GM10266 (cell line): ENCODE results near the gene CIDEA.

Experiments used
- DNase-seq: peaks from one replicate; pipeline ENCODE4 v3.0.0; 2012; ENCODE audit errors: extremely low spot score
- TF ChIP-seq, protein P1 (sequence below): IDR thresholded peaks from 2 replicates; pipeline ENCODE4 v1.5.1; 2012; ENCODE audit warnings: mild to moderate bottlenecking, low read depth; ENCODE audit not compliant: control insufficient read depth, insufficient read depth; ENCODE audit errors: missing control alignments

The CIDEA gene

GRCh38 chr18:12282442-12283039, 28.4 kb downstream of the CIDEA start:
- no peak for DNase-seq

DNA sequence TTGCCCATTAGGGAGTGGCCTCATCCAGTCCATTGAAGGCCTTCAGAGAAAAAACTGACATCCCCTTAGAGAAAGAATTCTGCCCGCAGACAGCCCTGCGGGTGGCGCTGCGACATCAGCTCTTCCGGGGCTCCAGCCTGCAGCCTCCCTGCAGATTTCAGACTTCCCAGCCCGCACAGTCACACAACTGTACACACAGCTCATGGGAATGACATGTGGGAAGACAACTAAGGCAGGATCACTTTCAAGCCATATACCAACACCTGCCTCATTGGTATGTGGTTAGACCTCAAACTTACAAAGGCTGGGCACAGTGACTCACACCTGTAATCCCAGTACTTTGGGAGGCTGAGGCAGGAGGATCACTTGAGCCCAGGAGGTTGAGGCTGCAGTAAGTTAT, 29.1 kb downstream of the CIDEA start:
- no peak for DNase-seq

More at GRCh38 chr18:12282442-12283039, 28.4 kb downstream of the CIDEA start:
- TF ChIP-seq, protein P1, sequence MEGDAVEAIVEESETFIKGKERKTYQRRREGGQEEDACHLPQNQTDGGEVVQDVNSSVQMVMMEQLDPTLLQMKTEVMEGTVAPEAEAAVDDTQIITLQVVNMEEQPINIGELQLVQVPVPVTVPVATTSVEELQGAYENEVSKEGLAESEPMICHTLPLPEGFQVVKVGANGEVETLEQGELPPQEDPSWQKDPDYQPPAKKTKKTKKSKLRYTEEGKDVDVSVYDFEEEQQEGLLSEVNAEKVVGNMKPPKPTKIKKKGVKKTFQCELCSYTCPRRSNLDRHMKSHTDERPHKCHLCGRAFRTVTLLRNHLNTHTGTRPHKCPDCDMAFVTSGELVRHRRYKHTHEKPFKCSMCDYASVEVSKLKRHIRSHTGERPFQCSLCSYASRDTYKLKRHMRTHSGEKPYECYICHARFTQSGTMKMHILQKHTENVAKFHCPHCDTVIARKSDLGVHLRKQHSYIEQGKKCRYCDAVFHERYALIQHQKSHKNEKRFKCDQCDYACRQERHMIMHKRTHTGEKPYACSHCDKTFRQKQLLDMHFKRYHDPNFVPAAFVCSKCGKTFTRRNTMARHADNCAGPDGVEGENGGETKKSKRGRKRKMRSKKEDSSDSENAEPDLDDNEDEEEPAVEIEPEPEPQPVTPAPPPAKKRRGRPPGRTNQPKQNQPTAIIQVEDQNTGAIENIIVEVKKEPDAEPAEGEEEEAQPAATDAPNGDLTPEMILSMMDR, result no peak

DNA sequence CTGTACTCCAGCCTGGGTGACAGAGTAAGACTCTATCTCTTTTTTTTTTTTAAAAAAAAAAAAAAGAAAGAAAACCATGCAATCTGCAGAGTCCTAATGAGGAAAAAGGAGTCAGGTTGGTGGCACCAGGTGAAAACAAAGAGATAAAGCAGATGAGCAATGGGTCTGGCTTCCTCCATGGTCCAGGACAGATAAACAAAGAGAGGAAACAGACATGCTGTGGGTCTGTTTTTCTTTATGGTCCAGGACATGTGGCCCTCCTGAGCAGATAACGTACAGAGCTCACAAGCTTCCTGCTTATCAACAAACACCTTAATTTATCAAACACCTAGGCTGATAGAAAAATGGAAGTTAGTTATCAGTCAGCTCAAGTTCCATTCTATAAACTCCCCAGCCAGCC, 29.5 kb downstream of the CIDEA start:
- no peak for DNase-seq
- TF ChIP-seq, protein P1, result no peak

More for the DNA sequence above, 29.1 kb downstream of the CIDEA start:
- TF ChIP-seq, protein P1, result peak; percentile 6

- TF ChIP-seq, protein P1, result no peak
- no peak for DNase-seq
Observed at GRCh38 chr18:12287131-12287681, 33.0 kb downstream of the CIDEA start.

DNA sequence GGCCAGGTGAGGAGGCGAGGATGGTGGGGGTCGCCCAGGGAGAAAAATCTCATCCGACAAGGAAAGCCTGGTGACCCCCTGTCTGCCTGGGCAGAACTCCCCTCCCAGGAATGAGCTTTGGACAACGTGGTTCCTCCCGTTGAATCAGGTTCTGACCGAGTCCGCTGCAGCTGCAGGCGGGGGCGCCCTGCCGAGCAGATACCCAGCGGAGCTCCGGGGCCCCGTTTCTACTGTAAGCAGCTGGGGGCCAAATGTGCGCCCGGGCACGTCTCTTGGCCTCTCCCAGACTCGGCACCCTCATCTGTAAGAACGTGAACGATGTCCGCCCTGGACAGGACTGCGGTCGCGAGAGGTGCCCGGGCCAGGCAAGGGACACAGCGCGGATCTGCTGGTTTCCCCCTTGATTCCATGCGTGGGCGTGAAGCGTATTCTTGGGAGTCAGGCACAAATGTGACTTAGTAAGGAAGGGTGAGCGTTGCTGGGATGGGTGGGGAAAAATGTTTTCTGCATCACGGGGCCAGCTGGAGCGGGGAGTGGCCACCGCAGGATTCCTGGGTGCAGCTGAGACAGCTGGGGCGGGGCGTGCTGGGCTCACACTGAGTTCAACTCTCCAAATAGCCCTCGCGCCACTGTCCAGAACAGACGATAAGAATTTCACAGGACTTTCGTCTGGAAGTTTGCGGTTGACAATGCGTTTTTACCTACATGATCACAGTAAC, 33.7 kb downstream of the CIDEA start:
- no peak for DNase-seq
- TF ChIP-seq, protein P1, result no peak

DNA sequence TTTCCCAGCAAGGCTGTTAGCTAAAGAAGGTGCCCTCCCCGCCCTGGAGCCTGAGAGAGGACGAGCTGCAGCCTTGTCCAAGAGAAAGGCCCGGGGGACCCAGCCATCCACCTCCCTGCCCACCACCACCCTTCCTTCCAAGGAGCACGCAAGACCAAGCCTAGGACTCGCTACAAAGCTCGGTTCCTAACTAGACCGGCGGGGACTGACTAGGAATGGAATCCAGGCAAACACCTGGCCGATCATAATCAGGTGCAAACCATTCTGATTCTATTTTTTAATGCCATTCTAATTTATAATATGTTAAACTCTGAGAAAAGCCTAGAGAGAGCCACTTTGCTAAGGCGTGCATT, 34.2 kb downstream of the CIDEA start:
- TF ChIP-seq, protein P1, result no peak
- DNase-seq, result no peak

- TF ChIP-seq, protein P1, result no peak
- DNase-seq, result no peak
Observed at GRCh38 chr18:12290086-12290485, 35.9 kb downstream of the CIDEA start.
